Myocyte (in vitro differentiated cells): ENCODE data around the gene FGF12. TPM values are rescaled to one million over a fixed set of nuclear protein-coding genes. Genes with fewer than 3 reads are reported as not detected.
A peak's percentile ranks its signal among the peaks of the same experiment; 100 is the strongest.
"Not testable (repeated sequence)": the region's sequence is repeated elsewhere in the genome, so short reads cannot be mapped to it uniquely, and the experiment has no call there.

Experiments
- DNase-seq: peaks from one replicate; pipeline ENCODE4 v3.0.0-alpha.2; 2012; ENCODE audit warnings: low read depth
- total RNA-seq: library from RNA; depleted of rRNA; stranded (reverse); fragments of >200 nt; gene quantifications from 2 replicates; pipeline ENCODE4 v1.2.3, GENCODE V29; 2014

The FGF12 gene
- total RNA-seq, 1 donor from 2014 or later, result 0.64 TPM

GRCh38 chr3:192597506-192597905 is 129.8 kb downstream of the FGF12 start:
- no peak for DNase-seq

- DNase-seq, result no peak
Measured at GRCh38 chr3:192578729-192579128, 148.6 kb downstream of the FGF12 start.

GRCh38 chr3:192577811-192578210 is 149.5 kb downstream of the FGF12 start:
- DNase-seq, result no peak

- no peak for DNase-seq
Measured at GRCh38 chr3:192577271-192577670, 150.1 kb downstream of the FGF12 start.

- not testable (repeated sequence) for DNase-seq
Measured at GRCh38 chr3:192576704-192577103, 150.6 kb downstream of the FGF12 start.

GRCh38 chr3:192575879-192576506 is 151.3 kb downstream of the FGF12 start:
- no peak for DNase-seq

- DNase-seq, result no peak
Measured at GRCh38 chr3:192573240-192573639, 154.1 kb downstream of the FGF12 start.

- peak; percentile 26 for DNase-seq
Measured at GRCh38 chr3:192570821-192571791, 156.2 kb downstream of the FGF12 start.

GRCh38 chr3:192570315-192570714 is 157.0 kb downstream of the FGF12 start:
- no peak for DNase-seq

- peak; percentile 73 for DNase-seq
Measured at GRCh38 chr3:192566706-192567290, 160.5 kb downstream of the FGF12 start.

- DNase-seq, result no peak
Measured at GRCh38 chr3:192564611-192565010, 162.7 kb downstream of the FGF12 start.

GRCh38 chr3:192563417-192563816 is 163.9 kb downstream of the FGF12 start:
- DNase-seq, result no peak

- no peak for DNase-seq
Measured at GRCh38 chr3:192553707-192554106, 173.6 kb downstream of the FGF12 start.

- no peak for DNase-seq
Measured at GRCh38 chr3:192550356-192550755, 177.0 kb downstream of the FGF12 start.

GRCh38 chr3:192545333-192545732 is 182.0 kb downstream of the FGF12 start:
- DNase-seq, result no peak

GRCh38 chr3:192543163-192543562 is 184.2 kb downstream of the FGF12 start:
- DNase-seq, result no peak

GRCh38 chr3:192516820-192517219 is 210.5 kb downstream of the FGF12 start:
- DNase-seq, result no peak

- no peak for DNase-seq
Measured at GRCh38 chr3:192515664-192516045, 211.7 kb downstream of the FGF12 start.

GRCh38 chr3:192514754-192515663 is 212.3 kb downstream of the FGF12 start:
- no peak for DNase-seq

- peak; percentile 0 for DNase-seq
Measured at GRCh38 chr3:192514081-192514753, 213.1 kb downstream of the FGF12 start.
